ENCODE data around the gene LAMTOR2.

DNA sequence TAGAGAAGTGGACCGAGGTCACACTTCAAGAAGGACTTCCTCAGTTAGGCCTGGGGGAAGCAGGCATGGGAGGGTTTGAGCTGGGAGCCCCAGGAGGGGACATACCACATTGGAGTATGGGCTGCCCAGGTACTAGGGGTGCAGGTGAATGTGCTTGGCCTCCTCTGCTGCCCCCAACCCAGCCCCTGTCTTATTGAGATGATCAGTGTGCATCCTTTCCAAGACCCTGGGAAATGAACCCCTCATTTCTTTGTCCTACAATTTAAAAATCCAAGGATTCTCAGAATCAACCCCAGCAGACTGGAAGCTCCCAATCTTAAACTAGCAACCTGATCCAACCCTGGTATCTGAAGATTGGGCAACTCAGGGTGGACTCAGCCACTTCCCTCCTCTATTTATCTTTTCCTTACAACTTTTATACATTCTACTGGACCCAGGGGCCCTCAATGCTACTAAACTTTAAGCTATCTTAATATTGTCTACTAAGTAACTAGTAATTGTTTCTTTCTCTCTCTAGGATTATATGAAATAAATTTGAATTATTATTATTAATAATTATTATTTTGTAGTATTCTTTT lies 18.6 kb downstream of the LAMTOR2 start:
- TF ChIP-seq ESRRA (IDR thresholded peaks at IDR 0.05; ENCODE audit: low read length) (no peak), CTCF (IDR thresholded peaks at IDR 0.05 in 2 of 3, conservative IDR thresholded peaks at IDR 0.05 in 1 of 3; ENCODE audit: control insufficient read depth in 2 of 3, extremely low read depth in 1 of 3, insufficient read depth in 1 of 3, low read depth in 3 of 3, low read length in 3 of 3) (no peak), EP300 (IDR thresholded peaks at IDR 0.05; ENCODE audit: borderline replicate concordance in 1 of 2, control insufficient read depth in 1 of 2, low read depth in 2 of 2, low read length in 2 of 2) (no peak), TAF1 (IDR thresholded peaks at IDR 0.05; ENCODE audit: borderline replicate concordance, low read depth, low read length) (no peak), POLR2AphosphoS5 (IDR thresholded peaks at IDR 0.05; ENCODE audit: low read length) (no peak)

All from GM12878 (cell line).